Stimulated activated CD4-positive, alpha-beta T cell treated with anti-CD3 and anti-CD28 coated beads, TNF-alpha, amount 100 ng/mL, for 1 hour (primary cell): ENCODE data around the gene PNLDC1.
"Not testable (repeated sequence)": the region's sequence is repeated elsewhere in the genome, so short reads cannot be mapped to it uniquely, and the experiment has no call there.

Source experiments
- DNase-seq, 3 donors: peaks; one replicate each; pipeline ENCODE4 v3.0.0-alpha.2; 2020; ENCODE audit warnings: low read depth in 3 of 3, low spot score in 1 of 3

PNLDC1 gene

DNA sequence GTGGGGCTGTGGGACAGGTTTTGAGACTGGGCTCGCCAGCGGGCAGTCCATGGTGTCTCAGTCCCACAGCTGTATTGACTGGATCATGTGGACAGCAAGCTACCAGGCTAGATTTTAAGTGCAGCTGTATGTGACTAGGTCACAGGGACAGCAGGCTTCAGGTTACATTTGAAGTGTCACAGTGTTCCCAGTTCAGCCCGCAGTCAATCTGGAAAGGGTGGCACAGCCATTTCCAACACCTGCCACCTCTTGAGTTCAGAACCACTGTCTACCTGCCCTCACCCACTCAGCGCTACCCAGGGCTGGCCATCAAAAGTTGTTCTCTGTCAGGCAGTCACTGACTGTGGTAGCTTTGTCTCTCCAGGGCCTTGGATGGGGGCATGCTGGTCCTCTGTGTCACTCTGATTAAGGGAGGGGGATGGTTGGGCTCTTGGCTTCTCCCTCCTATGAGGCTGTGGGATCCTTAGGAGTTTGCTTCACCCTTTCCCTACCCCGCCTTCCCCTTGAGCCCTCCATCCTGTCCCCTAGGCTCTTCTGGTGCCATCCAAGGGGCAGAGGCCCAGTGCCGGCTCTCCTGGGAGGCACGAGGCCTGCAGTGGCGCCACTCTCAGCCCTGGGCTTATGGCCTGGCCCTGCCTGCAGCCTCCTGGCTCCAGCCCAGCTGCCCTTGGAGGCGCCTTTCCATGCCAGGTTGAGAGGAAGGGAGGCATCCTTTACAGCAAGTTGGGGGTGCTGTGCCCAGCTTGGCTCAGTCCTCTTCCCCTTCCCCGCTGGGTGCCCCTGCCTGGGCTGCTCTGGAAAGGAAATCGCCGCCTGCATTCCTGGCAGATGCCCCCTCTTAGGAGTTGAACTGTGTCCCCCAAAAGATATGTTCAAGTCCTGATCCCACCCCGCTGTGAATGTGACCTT, 44.9 kb downstream of the PNLDC1 start:
- DNase-seq: no peak

DNA sequence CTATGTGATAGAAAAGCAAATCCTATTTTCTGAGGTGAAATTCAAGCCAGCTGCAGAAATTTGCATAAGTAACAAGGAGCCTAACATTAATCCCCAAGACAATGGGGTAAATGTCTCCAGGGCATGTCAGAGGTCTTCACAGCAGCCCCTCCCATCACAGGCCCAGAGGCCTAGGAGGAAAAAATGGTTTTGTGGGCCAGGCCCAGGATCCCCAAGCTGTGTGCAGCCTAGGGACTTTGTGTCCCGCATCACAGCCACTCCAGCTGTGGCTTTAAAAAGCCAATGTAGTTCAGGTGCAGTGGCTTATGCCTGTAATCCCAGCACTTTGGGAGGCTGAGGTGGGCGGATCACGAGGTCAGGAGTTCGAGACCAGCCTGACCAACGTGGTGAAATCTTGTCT, 48.5 kb downstream of the PNLDC1 start:
- DNase-seq: not testable (repeated sequence)

DNA sequence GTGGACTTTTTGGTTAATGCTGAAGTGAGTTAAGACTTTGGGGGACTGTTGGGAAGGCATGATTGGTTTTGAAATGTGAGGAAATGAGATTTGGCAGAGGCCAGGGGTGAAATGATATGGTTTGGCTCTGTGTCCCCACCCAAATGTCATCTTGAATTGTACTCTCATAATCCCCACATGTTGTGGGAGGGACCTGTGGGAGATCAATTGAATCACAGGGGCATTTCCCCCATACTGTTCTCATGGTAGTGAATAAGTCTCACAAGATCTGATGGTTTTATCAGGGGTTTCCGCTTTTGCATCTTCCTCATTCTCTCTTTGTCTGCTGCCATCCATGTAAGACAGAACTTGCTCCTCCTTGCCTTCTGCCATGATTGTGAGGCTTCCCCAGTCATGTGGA, 49.8 kb downstream of the PNLDC1 start:
- not testable (repeated sequence) for DNase-seq

DNA sequence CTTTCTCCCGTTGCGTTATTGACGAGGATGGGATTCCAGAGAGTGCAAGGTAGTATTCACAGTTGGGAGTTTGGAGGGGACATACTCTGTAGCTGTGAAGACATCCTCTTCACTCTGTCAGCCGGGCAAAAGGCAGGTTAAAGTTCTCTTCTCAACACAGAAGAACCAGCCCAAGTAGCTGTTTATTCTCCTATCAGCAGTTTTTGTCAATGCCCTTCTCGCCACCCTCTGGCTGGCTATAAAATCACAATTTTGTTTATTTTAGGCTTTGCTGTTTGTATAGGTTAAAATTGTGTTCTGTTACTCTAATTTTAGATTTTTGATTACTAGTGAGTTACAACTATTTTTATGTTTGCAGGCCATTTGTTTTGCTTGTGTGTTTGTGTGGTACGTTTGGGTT, 52.8 kb downstream of the PNLDC1 start:
- DNase-seq: no peak

DNA sequence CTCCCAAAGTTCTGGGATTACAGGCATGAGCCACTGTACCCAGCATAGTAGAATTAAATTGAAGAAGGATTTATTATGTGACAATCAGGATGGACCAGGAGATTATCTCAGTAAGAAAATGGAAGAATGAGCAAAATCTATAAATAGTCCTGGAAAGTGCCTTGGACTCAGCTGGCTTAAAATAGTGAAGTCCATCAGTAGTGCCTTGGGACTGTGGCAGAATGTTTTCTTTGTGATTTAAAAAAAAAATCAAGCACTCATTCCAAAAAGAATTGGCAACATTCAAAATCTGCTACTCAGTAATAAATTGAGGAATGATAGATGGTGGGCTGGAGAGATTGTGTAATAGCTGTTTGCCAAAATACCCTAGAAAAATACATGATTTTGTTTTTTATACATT, 53.7 kb downstream of the PNLDC1 start:
- DNase-seq: no peak

DNA sequence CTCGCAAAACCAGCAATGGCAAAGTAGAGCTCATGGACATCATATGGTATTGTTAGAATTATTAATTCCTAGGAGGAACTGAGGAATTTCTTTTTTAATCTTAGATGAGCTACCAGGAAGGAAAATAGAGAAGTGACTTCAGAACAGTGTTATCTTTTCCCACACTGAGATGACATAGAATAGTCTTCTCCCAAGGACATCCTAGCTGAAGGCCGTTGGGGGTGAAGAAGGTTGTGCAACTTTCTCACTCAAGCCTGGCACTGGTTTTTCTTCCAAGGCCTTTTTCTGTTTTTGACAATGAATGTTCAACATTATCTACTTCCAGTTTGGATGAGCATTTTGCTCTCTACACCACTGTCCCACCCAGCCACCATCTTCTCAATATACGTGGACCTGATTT, 54.9 kb downstream of the PNLDC1 start:
- DNase-seq: no peak

DNA sequence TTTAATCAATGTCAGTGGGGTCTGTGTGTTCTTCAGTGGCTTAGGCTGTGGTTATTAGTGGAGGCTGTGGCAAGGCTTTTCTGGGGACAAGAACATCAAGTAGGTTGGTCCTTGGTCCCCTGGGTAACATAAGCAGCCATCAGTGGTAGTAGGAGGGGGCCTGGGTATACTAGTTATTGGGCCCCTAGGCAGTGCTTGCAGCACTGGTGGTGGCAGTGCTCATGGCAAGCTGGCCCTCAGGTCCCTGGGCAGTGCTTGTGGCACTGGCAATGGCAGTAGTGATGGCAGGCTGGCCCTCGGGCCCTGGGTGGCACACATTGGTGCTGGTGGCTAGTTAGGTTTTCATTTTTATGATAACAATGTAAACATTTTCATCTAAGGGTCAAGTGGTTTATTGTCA, 58.2 kb downstream of the PNLDC1 start:
- no peak for DNase-seq

DNA sequence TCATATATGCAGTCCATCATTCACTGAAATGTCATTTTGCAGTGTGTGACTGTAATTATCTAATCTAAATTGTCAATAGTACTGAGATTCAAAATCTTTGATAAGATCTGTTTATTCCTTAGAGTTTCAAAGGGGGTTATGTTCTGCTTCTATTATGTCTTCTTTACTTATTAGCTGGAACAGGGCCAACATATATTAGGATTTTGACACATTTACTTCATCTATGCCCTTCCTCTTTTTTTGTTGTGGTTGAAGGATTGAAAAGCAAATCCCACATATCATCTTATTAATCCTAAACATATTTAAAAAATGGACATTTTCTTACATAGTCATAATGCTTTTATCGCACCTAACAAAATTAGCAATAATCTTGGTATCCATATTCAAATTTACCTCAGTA, 60.4 kb downstream of the PNLDC1 start:
- DNase-seq: no peak

DNA sequence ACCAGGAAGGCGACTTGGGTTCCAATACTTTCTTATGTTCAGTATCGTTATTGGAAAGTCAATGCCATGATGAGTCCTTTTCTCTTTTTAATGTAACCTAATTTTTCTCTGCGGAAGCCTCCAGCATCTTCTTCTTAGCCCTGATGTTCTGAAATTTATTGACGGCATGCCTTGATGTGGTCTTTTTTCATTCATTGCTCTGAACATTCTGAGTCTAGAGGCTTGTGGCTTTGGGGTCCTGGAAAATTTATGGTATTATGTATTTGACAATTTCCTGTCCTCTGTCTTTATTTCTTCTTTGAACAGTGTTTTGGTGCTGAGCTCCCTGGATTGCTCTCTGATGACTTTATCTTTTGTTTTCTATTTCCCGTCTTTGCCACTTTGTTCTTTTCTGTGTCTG, 62.0 kb downstream of the PNLDC1 start:
- DNase-seq: no peak

DNA sequence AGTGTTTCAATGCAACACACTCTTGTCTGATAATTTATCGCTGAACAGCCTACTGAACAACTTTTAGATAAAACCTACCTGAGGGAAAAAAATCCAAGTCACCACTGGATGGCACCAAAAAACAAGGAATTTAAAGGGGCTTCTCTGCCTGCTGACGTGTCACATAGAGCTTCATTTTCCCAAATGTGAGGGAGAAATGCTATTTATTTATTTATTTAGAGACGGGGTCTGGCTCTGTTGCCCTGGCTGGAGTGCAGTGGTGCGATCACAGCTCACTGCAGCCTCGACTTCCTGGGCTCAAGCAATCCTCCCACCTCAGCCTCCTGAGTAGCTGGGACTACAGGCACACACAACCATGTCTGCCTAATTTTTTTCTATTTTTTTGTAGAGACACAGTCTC, 63.3 kb downstream of the PNLDC1 start:
- not testable (repeated sequence) for DNase-seq

DNA sequence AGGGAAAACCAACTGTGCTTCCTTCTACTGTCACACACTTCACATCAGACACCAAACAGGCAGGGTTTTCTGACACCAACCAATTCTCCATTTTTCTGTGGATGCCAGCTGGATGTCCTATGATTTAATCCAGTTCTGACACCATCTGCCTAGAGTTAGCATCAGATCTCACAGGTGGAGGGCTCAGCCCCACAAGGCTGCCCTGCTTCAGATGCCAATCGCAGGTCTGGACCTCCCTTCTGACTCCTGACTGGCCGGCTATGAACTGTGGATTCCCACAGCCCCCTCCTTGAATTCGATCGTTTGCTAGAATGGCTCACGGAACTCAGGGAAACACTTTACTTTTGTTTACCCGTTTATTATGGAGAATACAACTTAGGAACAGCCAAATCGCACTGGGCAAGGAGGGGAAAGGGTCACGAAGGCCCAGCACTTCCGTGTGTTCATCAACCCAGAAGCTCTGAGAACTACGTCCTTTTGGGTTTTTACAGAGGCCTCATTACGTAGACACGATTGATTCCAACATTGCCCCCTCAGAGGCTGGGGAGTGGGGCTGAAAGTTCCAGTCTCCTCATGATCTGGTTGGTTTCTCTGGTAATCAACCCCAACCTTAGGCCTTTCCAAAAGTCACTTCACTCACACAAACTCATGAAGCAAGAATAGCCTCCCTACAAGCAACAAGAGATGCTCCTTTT, 65.3 kb downstream of the PNLDC1 start:
- DNase-seq: no peak

DNA sequence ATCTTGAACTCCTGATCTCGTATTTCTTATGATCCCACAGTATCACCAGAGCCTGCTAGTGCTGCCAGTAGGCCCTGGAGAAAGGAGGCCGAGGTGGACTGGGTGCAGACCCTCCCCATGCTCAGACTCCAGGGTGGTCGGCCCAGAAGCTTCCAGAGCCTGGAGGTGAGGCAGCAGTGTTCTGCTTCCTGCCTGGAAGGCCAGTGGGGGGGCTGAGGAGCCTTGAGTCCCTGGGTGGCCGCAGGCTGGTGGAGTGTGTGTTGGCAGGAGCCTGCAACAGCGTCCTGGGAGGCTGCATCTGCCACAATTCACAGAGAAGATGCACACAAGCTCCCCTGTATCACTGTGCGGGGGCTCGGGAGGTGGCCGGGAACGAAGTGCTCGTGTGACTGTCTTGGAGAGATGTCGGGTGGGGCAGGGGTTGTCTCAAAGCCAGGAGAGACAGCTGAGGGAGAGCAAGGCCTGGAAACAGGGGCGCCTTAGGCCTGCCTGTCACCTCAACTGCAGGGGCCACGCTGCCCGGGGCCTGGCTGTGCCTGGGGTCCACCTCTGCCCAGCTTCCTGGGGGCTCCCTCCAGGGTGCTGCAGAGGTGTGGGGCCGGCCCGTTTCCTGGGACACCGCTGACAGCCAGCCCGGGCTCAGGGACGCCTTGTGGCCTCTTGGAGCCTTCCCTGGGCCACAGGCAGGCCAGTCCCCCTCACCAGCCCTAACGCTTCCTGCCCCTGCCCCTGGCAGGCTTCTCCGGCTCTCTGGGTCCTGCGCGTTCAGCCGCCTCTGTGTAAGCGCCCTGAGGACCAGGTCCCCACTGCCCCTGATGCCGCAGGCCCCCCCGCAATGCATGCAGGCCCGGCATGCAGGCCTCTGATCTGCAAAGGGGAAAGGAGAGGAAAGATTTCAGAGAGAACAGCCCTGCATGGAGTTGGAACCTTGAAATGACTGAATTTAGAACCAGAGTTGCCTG, 66.5 kb downstream of the PNLDC1 start:
- no peak for DNase-seq
